ENCODE data around the gene PIP4K2C. TPM values are rescaled to one million over a fixed set of nuclear protein-coding genes. Genes with fewer than 3 reads are reported as not detected.
A peak's percentile ranks its signal among the peaks of the same experiment; 100 is the strongest.

Gene PIP4K2C
- total RNA-seq, 4 donors from 2014 or later, result 38.4 to 308 (median 45.8) TPM

- intact Hi-C loops (cut with DNase I; ENCODE audit: low total_unique reads) (no loop called here), in situ Hi-C loops (cut with MboI; ENCODE audit: low pct_ligation_motif_present in 1 of 4, low pct_unique_long_range_greater_than_20kb in 1 of 4, low sequenced_read_pairs in 3 of 4) (no loop called here)
- peak overlapping the region in 3 of 4 donors; percentile 86 to 95 (median 93) for H3K27ac ChIP-seq
- peaks cover 38% of the 10 kb centered on the region for H3K27me3 ChIP-seq
- no peak overlapping the region for H3K4me3 ChIP-seq
- DNase-seq, result no peak
- 75 to 90% methylated on average over 2 of the region's 2 CpGs for WGBS, 2 donors (ENCODE audit: low coverage in 1 of 2)
- H3K36me3 ChIP-seq, result peaks cover 0 to 8% (median 4%) of the 10 kb centered on the region in 4 donors
- peaks cover 3 to 47% (median 22%) of the 10 kb centered on the region in 4 donors for H3K4me1 ChIP-seq
- no peak for TF ChIP-seq EP300 (IDR thresholded peaks at IDR 0.05; ENCODE audit: low read depth)
- TF ChIP-seq POLR2AphosphoS5 (IDR thresholded peaks at IDR 0.05), result no peak
- no peaks in the 10 kb centered on the region for H3K9me3 ChIP-seq
Observed at GRCh38 chr12:57606399-57606798, 15.4 kb downstream of the PIP4K2C start.

- no peak overlapping the region for H3K27ac ChIP-seq
- no peaks in the 10 kb centered on the region for H3K9me3 ChIP-seq
- peaks cover 3 to 51% (median 24%) of the 10 kb centered on the region in 4 donors for H3K4me1 ChIP-seq
- peaks cover 43% of the 10 kb centered on the region for H3K27me3 ChIP-seq
- H3K4me3 ChIP-seq, result no peak overlapping the region
- no peak for DNase-seq
- intact Hi-C loops (cut with DNase I; ENCODE audit: low total_unique reads) (no loop called here), in situ Hi-C loops (cut with MboI; ENCODE audit: low pct_ligation_motif_present in 1 of 4, low pct_unique_long_range_greater_than_20kb in 1 of 4, low sequenced_read_pairs in 3 of 4) (no loop called here)
- peaks cover 0 to 5% (median 2%) of the 10 kb centered on the region in 4 donors for H3K36me3 ChIP-seq
- 83% methylated on average over 11 of the region's 11 CpGs; no CpG with 5 or more reads in 1 of the 2 donors for WGBS, 2 donors (ENCODE audit: low coverage in 1 of 2)
- no peak for TF ChIP-seq CTCF (IDR thresholded peaks at IDR 0.05)
- TF ChIP-seq EP300 (IDR thresholded peaks at IDR 0.05; ENCODE audit: low read depth), result no peak
- no peak for TF ChIP-seq POLR2AphosphoS5 (IDR thresholded peaks at IDR 0.05)
- no peak for TF ChIP-seq POLR2A (IDR thresholded peaks at IDR 0.05)
Observed at GRCh38 chr12:57606821-57607220, 15.8 kb downstream of the PIP4K2C start.

- Histone ChIP-seq H3K4me1 (peaks cover 3 to 59% (median 24%) of the 10 kb centered on the region in 4 donors), H3K27me3 (peaks cover 55% of the 10 kb centered on the region), H3K36me3 (no peaks in the 10 kb centered on the region), H3K27ac (peak overlapping the region in 3 of 4 donors; percentile 81 to 93 (median 87)), H3K4me3 (no peak overlapping the region), H3K9me3 (no peaks in the 10 kb centered on the region)
- intact Hi-C loops (cut with DNase I; ENCODE audit: low total_unique reads), result no loop called here
- 87% methylated on average over 12 of the region's 12 CpGs; no CpG with 5 or more reads in 1 of the 2 donors for WGBS, 2 donors (ENCODE audit: low coverage in 1 of 2)
- TF ChIP-seq EP300 (IDR thresholded peaks at IDR 0.05; ENCODE audit: low read depth), result no peak
- TF ChIP-seq POLR2A (IDR thresholded peaks at IDR 0.05), result no peak
- no peak for TF ChIP-seq POLR2AphosphoS5 (IDR thresholded peaks at IDR 0.05)
- TF ChIP-seq CTCF (IDR thresholded peaks at IDR 0.05), result no peak
- DNase-seq, result no peak
- in situ Hi-C loops (cut with MboI; ENCODE audit: low pct_ligation_motif_present in 1 of 4, low pct_unique_long_range_greater_than_20kb in 1 of 4, low sequenced_read_pairs in 3 of 4), result no loop called here
Observed at GRCh38 chr12:57607958-57608663, 17.1 kb downstream of the PIP4K2C start.

GRCh38 chr12:57609101-57609780, 18.2 kb downstream of the PIP4K2C start:
- in situ Hi-C loops (cut with MboI; ENCODE audit: low pct_ligation_motif_present in 1 of 4, low pct_unique_long_range_greater_than_20kb in 1 of 4, low sequenced_read_pairs in 3 of 4) (no loop called here), intact Hi-C loops (cut with DNase I; ENCODE audit: low total_unique reads) (no loop called here)
- H3K36me3 ChIP-seq, result no peaks in the 10 kb centered on the region
- peaks cover 63% of the 10 kb centered on the region for H3K27me3 ChIP-seq
- TF ChIP-seq CTCF (IDR thresholded peaks at IDR 0.05) (no peak), POLR2AphosphoS5 (IDR thresholded peaks at IDR 0.05) (no peak), EP300 (IDR thresholded peaks at IDR 0.05; ENCODE audit: low read depth) (no peak), POLR2A (IDR thresholded peaks at IDR 0.05) (no peak)
- peaks cover 9 to 58% (median 22%) of the 10 kb centered on the region in 4 donors for H3K4me1 ChIP-seq
- H3K27ac ChIP-seq, result peak overlapping the region; percentile 81 to 93 (median 84)
- H3K4me3 ChIP-seq, result no peak overlapping the region
- DNase-seq, result no peak
- H3K9me3 ChIP-seq, result no peaks in the 10 kb centered on the region
- WGBS, 2 donors (ENCODE audit: low coverage in 1 of 2), result 62 to 76% methylated on average over 3 to 19 of the region's 19 CpGs
